ENCODE results near the gene RHOBTB1. TPM values are rescaled to one million over a fixed set of nuclear protein-coding genes. Genes with fewer than 3 reads are reported as not detected.
"Not testable (repeated sequence)": the region's sequence is repeated elsewhere in the genome, so short reads cannot be mapped to it uniquely, and the experiment has no call there.

Gene RHOBTB1
- total RNA-seq, 1 donor from 2014 or later, result 11.0 TPM

- H3K4me3 ChIP-seq, result no peak overlapping the region
- no peaks in the 10 kb centered on the region for H3K27me3 ChIP-seq
- H3K36me3 ChIP-seq, result peaks cover 0 to 7% of the 10 kb centered on the region in 2 donors
- no peaks in the 10 kb centered on the region for H3K9me3 ChIP-seq
- no peak for DNase-seq (ENCODE audit: extremely low spot score in 2 of 2)
- peak overlapping the region; percentile 25 for H3K27ac ChIP-seq
- intact Hi-C loops (cut with DNase I), result no loop called here
- TF ChIP-seq POLR2A (IDR thresholded peaks at IDR 0.05), result no peak
- TF ChIP-seq POLR2AphosphoS5 (IDR thresholded peaks at IDR 0.05; ENCODE audit: insufficient read depth in 1 of 2, low read depth in 1 of 2), result no peak
- no peak for TF ChIP-seq CTCF (IDR thresholded peaks at IDR 0.05)
- H3K4me1 ChIP-seq, result peaks cover 19% of the 10 kb centered on the region
Measured at GRCh38 chr10:60908896-60909295, 35.1 kb downstream of the RHOBTB1 start.

GRCh38 chr10:60908031-60908430 lies 36.0 kb downstream of the RHOBTB1 start:
- intact Hi-C loops (cut with DNase I), result no loop called here
- no peak for DNase-seq (ENCODE audit: extremely low spot score in 2 of 2)
- H3K4me1 ChIP-seq, result peaks cover 19% of the 10 kb centered on the region

GRCh38 chr10:60907236-60907635 lies 36.7 kb downstream of the RHOBTB1 start:
- H3K4me1 ChIP-seq, result peaks cover 19% of the 10 kb centered on the region
- H3K9me3 ChIP-seq, result no peaks in the 10 kb centered on the region
- H3K27me3 ChIP-seq, result no peaks in the 10 kb centered on the region
- peaks cover 0 to 7% of the 10 kb centered on the region in 2 donors for H3K36me3 ChIP-seq
- intact Hi-C loops (cut with DNase I), result no loop called here
- H3K4me3 ChIP-seq, result no peak overlapping the region
- DNase-seq (ENCODE audit: extremely low spot score in 2 of 2), result no peak
- TF ChIP-seq CTCF (IDR thresholded peaks at IDR 0.05) (no peak), POLR2A (IDR thresholded peaks at IDR 0.05) (no peak), POLR2AphosphoS5 (IDR thresholded peaks at IDR 0.05; ENCODE audit: insufficient read depth in 1 of 2, low read depth in 1 of 2) (no peak)
- no peak overlapping the region for H3K27ac ChIP-seq

More at GRCh38 chr10:60908031-60908430, 36.0 kb downstream of the RHOBTB1 start:
- TF ChIP-seq POLR2AphosphoS5 (IDR thresholded peaks at IDR 0.05; ENCODE audit: insufficient read depth in 1 of 2, low read depth in 1 of 2) (no peak), POLR2A (IDR thresholded peaks at IDR 0.05) (no peak), CTCF (IDR thresholded peaks at IDR 0.05) (no peak)
- no peak overlapping the region for H3K4me3 ChIP-seq
- H3K27me3 ChIP-seq, result no peaks in the 10 kb centered on the region
- H3K36me3 ChIP-seq, result peaks cover 0 to 7% of the 10 kb centered on the region in 2 donors
- no peaks in the 10 kb centered on the region for H3K9me3 ChIP-seq
- H3K27ac ChIP-seq, result no peak overlapping the region

GRCh38 chr10:60906825-60907224 lies 37.2 kb downstream of the RHOBTB1 start:
- H3K36me3 ChIP-seq; H3K4me3 ChIP-seq; DNase-seq (ENCODE audit: extremely low spot score in 2 of 2); H3K27ac ChIP-seq; H3K27me3 ChIP-seq; H3K9me3 ChIP-seq; intact Hi-C loops (cut with DNase I): not testable (repeated sequence)
- peaks cover 19% of the 10 kb centered on the region for H3K4me1 ChIP-seq

GRCh38 chr10:60906411-60906810 lies 37.6 kb downstream of the RHOBTB1 start:
- Histone ChIP-seq H3K27me3 (no peaks in the 10 kb centered on the region), H3K27ac (no peak overlapping the region), H3K9me3 (no peaks in the 10 kb centered on the region), H3K4me3 (no peak overlapping the region), H3K4me1 (peaks cover 19% of the 10 kb centered on the region), H3K36me3 (peaks cover 0 to 7% of the 10 kb centered on the region in 2 donors)
- no peak for DNase-seq (ENCODE audit: extremely low spot score in 2 of 2)
- TF ChIP-seq POLR2AphosphoS5 (IDR thresholded peaks at IDR 0.05; ENCODE audit: insufficient read depth in 1 of 2, low read depth in 1 of 2), result no peak
- TF ChIP-seq POLR2A (IDR thresholded peaks at IDR 0.05), result no peak
- TF ChIP-seq CTCF (IDR thresholded peaks at IDR 0.05), result no peak
- intact Hi-C loops (cut with DNase I), result no loop called here
